SK-N-SH treated with all-trans-retinoic acid at 6 μM for 48 hours (cell line): ENCODE measurements around the gene TTR.

Source experiments
- ATAC-seq: fragments of 200-7000 bp; cut with Tn5 transposase; 3 replicates; pipeline ENCODE4 v1.9.1; 2020; ENCODE audit warnings: mild to moderate bottlenecking, moderate library complexity
- BACH2 ChIP-seq: fragments of 250-450 bp; sonication (Bioruptor Pico); IDR thresholded peaks from 2 replicates; pipeline ENCODE4 v1.9.0; 2021; ENCODE audit warnings: mild to moderate bottlenecking, borderline replicate concordance
- GLIS3 ChIP-seq: fragments of 250-450 bp; sonication (Bioruptor Pico); IDR thresholded peaks from 2 replicates; pipeline ENCODE4 v1.5.0; 2020; ENCODE audit warnings: mild to moderate bottlenecking, moderate library complexity
- OSR1 ChIP-seq: fragments of 250-450 bp; sonication (Bioruptor Pico); IDR thresholded peaks from 2 replicates; pipeline ENCODE4 v1.8.0; 2022; ENCODE audit warnings: moderate library complexity, mild to moderate bottlenecking, inconsistent platforms
- PPARA ChIP-seq: fragments of 250-450 bp; sonication (Bioruptor Pico); IDR thresholded peaks from 2 replicates; pipeline ENCODE4 v1.5.0; 2020; ENCODE audit warnings: mild to moderate bottlenecking, borderline replicate concordance
- RARB ChIP-seq: fragments of 250-450 bp; sonication (Bioruptor Pico); IDR thresholded peaks from 2 replicates; pipeline ENCODE4 v1.8.0; 2021; ENCODE audit warnings: mild to moderate bottlenecking, moderate library complexity
- TCF4 ChIP-seq: fragments of 250-450 bp; sonication (Bioruptor Pico); IDR thresholded peaks from 2 replicates; pipeline ENCODE4 v1.8.0; 2021; ENCODE audit warnings: mild to moderate bottlenecking, moderate library complexity, borderline replicate concordance
- ZC3H10 ChIP-seq: fragments of 250-450 bp; sonication (Bioruptor Pico); IDR thresholded peaks from 2 replicates; pipeline ENCODE4 v1.5.1; 2021; ENCODE audit warnings: mild to moderate bottlenecking, moderate library complexity
- ZFP3 ChIP-seq: fragments of 250-450 bp; sonication (Bioruptor Pico); IDR thresholded peaks from 2 replicates; pipeline ENCODE4 v1.5.0; 2020; ENCODE audit warnings: mild to moderate bottlenecking, moderate library complexity
- ZFP30 ChIP-seq: fragments of 450-650 bp; formaldehyde crosslinking; IDR thresholded peaks from 2 replicates; pipeline ENCODE4 v1.5.0; 2022; ENCODE audit warnings: mild to moderate bottlenecking, moderate library complexity
- ZNF565 ChIP-seq: fragments of 450-650 bp; formaldehyde crosslinking; conservative IDR thresholded peaks from 2 replicates; pipeline ENCODE4 v1.5.0; 2020; ENCODE audit warnings: low read depth, mild to moderate bottlenecking, moderate library complexity
- ZNF70 ChIP-seq: fragments of 450-650 bp; formaldehyde crosslinking; IDR thresholded peaks from 2 replicates; pipeline ENCODE4 v1.5.0; 2020; ENCODE audit warnings: mild to moderate bottlenecking, moderate library complexity
- ZNF8 ChIP-seq: fragments of 450-650 bp; formaldehyde crosslinking; IDR thresholded peaks from 2 replicates; pipeline ENCODE4 v1.5.0; 2020; ENCODE audit warnings: mild to moderate bottlenecking, moderate library complexity
- TF ChIP-seq, protein P1 (sequence below): fragments of 250-450 bp; sonication (Bioruptor Pico); IDR thresholded peaks from 2 replicates; pipeline ENCODE4 v1.8.0; 2021; ENCODE audit warnings: low read depth, mild to moderate bottlenecking, moderate library complexity, borderline replicate concordance
- TF ChIP-seq, protein P2 (sequence below): fragments of 250-450 bp; sonication (Bioruptor Pico); IDR thresholded peaks from 2 replicates; pipeline ENCODE4 v1.8.0; 2020; ENCODE audit warnings: mild to moderate bottlenecking, moderate library complexity, borderline replicate concordance
- TF ChIP-seq, protein P3 (sequence below): fragments of 250-450 bp; sonication (Bioruptor Pico); IDR thresholded peaks from 2 replicates; pipeline ENCODE4 v1.5.0; 2020; ENCODE audit warnings: mild to moderate bottlenecking, moderate library complexity
- TF ChIP-seq, protein P4 (sequence below): fragments of 250-450 bp; sonication (Bioruptor Pico); IDR thresholded peaks from 2 replicates; pipeline ENCODE4 v1.5.1; 2020; ENCODE audit warnings: low read depth, mild to moderate bottlenecking, moderate library complexity

Gene TTR

DNA sequence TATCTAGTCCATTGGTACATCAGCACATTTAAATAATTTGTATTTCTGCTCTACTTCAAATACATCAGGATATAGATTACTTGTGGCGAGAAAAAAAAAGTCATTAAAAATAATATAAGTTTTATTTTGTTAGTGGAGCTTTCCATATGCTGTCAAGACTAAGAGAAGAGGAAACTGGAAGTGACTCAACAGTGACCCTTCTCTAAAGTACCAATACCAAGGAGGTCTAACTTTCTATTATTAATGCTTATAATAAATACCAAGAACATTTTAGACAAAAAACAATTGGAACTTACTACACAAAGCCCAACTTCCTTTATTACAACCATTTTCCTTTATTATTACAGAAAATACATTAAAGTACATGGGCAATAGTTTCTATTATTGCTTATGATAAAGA lies 39.8 kb downstream of the TTR start:
- ATAC-seq, result no peak
- TF ChIP-seq ZFP30 (CRISPR knock-in tag), result no peak
- no peak for TF ChIP-seq ZC3H10

DNA sequence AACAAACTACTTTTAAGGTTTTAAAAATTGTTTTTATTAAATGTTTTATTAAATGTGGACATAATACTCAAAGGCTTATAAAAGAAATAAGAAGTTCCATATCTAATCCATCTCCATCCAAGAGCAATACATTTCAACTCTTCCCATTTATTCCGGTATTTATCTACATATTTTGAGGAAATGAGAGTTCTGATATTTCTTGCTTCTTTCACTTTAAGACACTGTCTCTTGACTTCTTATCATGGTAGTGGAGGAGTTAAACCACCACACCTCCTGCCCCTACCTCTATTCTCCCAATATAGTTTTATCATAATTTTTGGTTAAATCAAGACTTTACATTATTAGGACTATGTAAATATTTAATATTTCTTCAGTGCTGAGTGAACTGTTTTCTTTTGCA lies 40.7 kb downstream of the TTR start:
- ATAC-seq, result no peak
- TF ChIP-seq BACH2 (no peak), PPARA (CRISPR knock-in tag) (no peak), ZNF8 (CRISPR knock-in tag) (no peak), OSR1 (no peak), ZNF70 (CRISPR knock-in tag) (no peak)
- TF ChIP-seq, protein P1, sequence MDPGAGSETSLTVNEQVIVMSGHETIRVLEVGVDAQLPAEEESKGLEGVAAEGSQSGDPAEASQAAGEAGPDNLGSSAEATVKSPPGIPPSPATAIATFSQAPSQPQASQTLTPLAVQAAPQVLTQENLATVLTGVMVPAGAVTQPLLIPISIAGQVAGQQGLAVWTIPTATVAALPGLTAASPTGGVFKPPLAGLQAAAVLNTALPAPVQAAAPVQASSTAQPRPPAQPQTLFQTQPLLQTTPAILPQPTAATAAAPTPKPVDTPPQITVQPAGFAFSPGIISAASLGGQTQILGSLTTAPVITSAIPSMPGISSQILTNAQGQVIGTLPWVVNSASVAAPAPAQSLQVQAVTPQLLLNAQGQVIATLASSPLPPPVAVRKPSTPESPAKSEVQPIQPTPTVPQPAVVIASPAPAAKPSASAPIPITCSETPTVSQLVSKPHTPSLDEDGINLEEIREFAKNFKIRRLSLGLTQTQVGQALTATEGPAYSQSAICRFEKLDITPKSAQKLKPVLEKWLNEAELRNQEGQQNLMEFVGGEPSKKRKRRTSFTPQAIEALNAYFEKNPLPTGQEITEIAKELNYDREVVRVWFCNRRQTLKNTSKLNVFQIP (CRISPR knock-in tag), result no peak

DNA sequence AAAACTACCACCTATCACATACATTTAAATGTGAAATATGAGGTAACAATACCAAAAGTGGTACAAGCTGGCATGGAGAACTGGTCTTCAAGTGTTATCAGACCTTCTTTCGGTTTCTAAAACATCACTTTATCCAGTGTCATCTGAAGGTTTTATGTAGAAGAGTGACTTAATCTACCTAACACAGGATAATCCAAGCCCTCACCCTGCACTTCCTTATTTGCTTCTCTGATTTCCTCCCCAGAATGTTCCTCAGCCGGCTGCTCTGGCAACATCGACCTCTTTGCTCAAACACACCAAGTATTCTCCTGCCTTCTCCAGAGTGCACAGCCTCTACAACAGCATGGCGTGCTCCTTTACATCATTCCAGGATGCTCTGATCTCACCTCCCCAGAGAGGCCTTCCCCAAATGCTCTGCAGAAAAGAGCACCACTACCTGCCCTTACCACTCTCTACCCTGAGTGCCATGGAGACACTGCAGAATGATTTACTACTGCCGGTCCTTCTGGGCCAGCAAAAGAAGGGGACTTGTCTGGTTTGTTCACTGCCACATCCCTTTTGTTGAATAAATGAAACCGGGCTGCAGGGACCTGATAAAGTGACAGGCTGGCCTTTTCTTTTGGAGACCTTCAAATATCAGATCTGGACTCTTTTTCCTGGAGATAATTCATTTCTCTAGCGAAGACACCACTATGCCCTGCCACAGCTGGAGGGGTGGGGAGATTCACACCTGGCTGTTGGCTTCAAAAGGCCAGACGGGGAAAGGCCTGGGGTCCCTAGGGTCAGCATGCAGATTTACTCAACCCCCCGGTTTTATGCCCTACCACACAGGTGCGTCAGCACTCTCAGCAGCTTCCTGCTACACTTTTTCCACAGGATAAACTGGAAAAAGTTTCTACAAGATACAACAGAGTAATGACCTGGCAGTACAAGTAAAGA lies 42.0 kb downstream of the TTR start:
- ATAC-seq, result no peak

More for the DNA sequence above, 42.0 kb downstream of the TTR start:
- TF ChIP-seq PPARA (CRISPR knock-in tag), result no peak
- no peak for TF ChIP-seq TCF4
- TF ChIP-seq ZFP3 (CRISPR knock-in tag), result no peak
- no peak for TF ChIP-seq ZFP30 (CRISPR knock-in tag)
- TF ChIP-seq, protein P1 (CRISPR knock-in tag), result no peak
- TF ChIP-seq, protein P2, sequence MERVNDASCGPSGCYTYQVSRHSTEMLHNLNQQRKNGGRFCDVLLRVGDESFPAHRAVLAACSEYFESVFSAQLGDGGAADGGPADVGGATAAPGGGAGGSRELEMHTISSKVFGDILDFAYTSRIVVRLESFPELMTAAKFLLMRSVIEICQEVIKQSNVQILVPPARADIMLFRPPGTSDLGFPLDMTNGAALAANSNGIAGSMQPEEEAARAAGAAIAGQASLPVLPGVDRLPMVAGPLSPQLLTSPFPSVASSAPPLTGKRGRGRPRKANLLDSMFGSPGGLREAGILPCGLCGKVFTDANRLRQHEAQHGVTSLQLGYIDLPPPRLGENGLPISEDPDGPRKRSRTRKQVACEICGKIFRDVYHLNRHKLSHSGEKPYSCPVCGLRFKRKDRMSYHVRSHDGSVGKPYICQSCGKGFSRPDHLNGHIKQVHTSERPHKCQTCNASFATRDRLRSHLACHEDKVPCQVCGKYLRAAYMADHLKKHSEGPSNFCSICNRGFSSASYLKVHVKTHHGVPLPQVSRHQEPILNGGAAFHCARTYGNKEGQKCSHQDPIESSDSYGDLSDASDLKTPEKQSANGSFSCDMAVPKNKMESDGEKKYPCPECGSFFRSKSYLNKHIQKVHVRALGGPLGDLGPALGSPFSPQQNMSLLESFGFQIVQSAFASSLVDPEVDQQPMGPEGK (CRISPR knock-in tag), result no peak
- TF ChIP-seq ZNF8 (CRISPR knock-in tag), result no peak
- no peak for TF ChIP-seq ZNF565 (CRISPR knock-in tag)
- no peak for TF ChIP-seq GLIS3 (CRISPR knock-in tag)
- TF ChIP-seq, protein P3, sequence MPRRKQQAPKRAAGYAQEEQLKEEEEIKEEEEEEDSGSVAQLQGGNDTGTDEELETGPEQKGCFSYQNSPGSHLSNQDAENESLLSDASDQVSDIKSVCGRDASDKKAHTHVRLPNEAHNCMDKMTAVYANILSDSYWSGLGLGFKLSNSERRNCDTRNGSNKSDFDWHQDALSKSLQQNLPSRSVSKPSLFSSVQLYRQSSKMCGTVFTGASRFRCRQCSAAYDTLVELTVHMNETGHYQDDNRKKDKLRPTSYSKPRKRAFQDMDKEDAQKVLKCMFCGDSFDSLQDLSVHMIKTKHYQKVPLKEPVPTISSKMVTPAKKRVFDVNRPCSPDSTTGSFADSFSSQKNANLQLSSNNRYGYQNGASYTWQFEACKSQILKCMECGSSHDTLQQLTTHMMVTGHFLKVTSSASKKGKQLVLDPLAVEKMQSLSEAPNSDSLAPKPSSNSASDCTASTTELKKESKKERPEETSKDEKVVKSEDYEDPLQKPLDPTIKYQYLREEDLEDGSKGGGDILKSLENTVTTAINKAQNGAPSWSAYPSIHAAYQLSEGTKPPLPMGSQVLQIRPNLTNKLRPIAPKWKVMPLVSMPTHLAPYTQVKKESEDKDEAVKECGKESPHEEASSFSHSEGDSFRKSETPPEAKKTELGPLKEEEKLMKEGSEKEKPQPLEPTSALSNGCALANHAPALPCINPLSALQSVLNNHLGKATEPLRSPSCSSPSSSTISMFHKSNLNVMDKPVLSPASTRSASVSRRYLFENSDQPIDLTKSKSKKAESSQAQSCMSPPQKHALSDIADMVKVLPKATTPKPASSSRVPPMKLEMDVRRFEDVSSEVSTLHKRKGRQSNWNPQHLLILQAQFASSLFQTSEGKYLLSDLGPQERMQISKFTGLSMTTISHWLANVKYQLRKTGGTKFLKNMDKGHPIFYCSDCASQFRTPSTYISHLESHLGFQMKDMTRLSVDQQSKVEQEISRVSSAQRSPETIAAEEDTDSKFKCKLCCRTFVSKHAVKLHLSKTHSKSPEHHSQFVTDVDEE (CRISPR knock-in tag), result no peak
- TF ChIP-seq, protein P4, sequence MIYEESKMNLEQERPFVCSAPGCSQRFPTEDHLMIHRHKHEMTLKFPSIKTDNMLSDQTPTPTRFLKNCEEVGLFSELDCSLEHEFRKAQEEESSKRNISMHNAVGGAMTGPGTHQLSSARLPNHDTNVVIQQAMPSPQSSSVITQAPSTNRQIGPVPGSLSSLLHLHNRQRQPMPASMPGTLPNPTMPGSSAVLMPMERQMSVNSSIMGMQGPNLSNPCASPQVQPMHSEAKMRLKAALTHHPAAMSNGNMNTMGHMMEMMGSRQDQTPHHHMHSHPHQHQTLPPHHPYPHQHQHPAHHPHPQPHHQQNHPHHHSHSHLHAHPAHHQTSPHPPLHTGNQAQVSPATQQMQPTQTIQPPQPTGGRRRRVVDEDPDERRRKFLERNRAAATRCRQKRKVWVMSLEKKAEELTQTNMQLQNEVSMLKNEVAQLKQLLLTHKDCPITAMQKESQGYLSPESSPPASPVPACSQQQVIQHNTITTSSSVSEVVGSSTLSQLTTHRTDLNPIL (CRISPR knock-in tag), result no peak
- no peak for TF ChIP-seq RARB (CRISPR knock-in tag)
